ENCODE data around the gene SNPH. TPM values are rescaled to one million over a fixed set of nuclear protein-coding genes. Genes with fewer than 3 reads are reported as not detected.

The SNPH gene
- total RNA-seq, 1 donor from 2014 or later: 0.43 TPM

DNA sequence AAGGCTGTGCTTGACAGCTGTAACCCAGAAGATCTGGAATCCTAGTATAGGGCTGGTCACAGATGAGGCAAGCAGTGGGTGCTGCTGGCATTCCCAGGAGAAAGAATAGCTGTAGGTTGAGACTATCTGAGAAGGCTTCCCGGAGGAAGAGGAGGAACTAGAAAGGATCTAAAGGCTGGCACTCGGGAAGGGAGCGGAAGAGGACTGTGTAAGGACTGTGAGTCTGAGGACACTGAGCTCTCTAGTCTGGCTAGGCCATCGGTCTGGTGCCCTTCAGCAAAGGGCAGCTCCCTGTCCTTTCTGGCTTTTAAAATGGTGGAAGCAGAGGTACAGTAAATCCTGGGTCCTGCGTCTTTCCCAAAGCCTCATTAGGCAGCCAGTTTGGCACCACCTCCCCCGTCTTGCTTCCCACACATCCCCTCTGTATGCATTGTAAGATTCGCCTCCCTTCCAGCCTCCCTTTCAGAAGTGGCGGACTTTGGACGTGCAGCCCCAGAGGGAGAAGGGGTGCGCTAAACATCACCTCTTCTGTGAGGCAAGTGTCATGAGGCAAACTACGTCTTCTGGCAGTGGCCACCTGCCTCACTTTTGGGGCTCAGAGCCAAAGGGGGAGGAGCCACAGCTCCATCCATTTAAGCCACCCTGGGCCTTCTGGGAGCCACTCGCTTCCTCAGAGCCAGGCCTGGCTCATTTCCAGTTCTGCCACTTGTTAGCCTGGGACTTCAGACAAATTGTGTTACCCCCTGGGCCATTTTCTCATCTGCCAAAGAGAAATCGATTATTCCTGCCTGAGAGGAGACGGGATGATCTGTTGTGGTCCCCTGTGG, 8.6 kb downstream of the SNPH start:
- Histone ChIP-seq H3K36me3 (no peaks in the 10 kb centered on the region), H3K9ac (no peak overlapping the region), H3K4me3 (no peak overlapping the region), H3K27ac (no peak overlapping the region), H3K4me1 (no peaks in the 10 kb centered on the region), H4K20me1 (ENCODE audit: low read depth) (no peaks in the 10 kb centered on the region), H3K4me2 (no peak overlapping the region), H3K9me3 (ENCODE audit: low read depth) (no peaks in the 10 kb centered on the region), H3K79me2 (ENCODE audit: low read depth) (no peaks in the 10 kb centered on the region), H2AFZ (replicated peaks) (no peak overlapping the region), H3F3A (ENCODE audit: low read depth) (no peaks in the 10 kb centered on the region), H3K27me3 (no peaks in the 10 kb centered on the region)
- H3K4me3 Mint-ChIP-seq: no peak overlapping the region
- H3K27me3 Mint-ChIP-seq (ENCODE audit: insufficient read depth, low read depth): no peaks in the 10 kb centered on the region
- TF ChIP-seq, protein P1, sequence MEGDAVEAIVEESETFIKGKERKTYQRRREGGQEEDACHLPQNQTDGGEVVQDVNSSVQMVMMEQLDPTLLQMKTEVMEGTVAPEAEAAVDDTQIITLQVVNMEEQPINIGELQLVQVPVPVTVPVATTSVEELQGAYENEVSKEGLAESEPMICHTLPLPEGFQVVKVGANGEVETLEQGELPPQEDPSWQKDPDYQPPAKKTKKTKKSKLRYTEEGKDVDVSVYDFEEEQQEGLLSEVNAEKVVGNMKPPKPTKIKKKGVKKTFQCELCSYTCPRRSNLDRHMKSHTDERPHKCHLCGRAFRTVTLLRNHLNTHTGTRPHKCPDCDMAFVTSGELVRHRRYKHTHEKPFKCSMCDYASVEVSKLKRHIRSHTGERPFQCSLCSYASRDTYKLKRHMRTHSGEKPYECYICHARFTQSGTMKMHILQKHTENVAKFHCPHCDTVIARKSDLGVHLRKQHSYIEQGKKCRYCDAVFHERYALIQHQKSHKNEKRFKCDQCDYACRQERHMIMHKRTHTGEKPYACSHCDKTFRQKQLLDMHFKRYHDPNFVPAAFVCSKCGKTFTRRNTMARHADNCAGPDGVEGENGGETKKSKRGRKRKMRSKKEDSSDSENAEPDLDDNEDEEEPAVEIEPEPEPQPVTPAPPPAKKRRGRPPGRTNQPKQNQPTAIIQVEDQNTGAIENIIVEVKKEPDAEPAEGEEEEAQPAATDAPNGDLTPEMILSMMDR (IDR thresholded peaks at IDR 0.05): no peak
- TF ChIP-seq EZH2phosphoT487 (IDR thresholded peaks at IDR 0.05) (no peak), EZH2 (IDR thresholded peaks at IDR 0.05) (no peak)
- DNase-seq (ENCODE audit: low spot score): no peak
- H3K27ac Mint-ChIP-seq: peak overlapping the region; percentile 35
- no peaks in the 10 kb centered on the region for H3K4me1 Mint-ChIP-seq
- no peaks in the 10 kb centered on the region for H3K9me3 Mint-ChIP-seq
- no peaks in the 10 kb centered on the region for H3K36me3 Mint-ChIP-seq

DNA sequence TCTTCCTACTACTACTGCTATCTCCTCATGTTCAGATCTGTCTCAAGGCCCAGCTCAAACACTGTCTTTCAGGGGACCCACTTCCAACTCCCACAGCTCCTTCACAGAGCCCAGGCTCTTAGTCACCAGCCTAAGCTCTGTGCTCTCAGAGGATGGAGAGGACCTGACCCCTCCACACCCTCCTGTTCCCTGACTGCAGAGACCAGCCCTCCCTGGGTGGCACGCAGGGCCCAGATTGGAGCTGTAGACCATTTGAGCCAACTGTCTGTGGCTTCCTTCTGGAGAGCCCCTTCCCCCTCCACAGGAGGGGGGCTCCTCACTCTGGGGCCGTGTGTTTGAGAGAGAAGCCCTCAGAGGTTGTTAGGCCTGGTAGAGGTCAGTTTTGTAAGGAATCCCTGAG, 9.8 kb downstream of the SNPH start:
- Histone ChIP-seq H3K9ac (no peak overlapping the region), H3K27ac (no peak overlapping the region), H3K36me3 (no peaks in the 10 kb centered on the region), H3K4me2 (no peak overlapping the region), H3K9me3 (ENCODE audit: low read depth) (no peaks in the 10 kb centered on the region), H3K79me2 (ENCODE audit: low read depth) (no peaks in the 10 kb centered on the region), H2AFZ (replicated peaks) (no peak overlapping the region), H3F3A (ENCODE audit: low read depth) (no peaks in the 10 kb centered on the region), H3K4me3 (no peak overlapping the region), H3K27me3 (no peaks in the 10 kb centered on the region), H3K4me1 (no peaks in the 10 kb centered on the region), H4K20me1 (ENCODE audit: low read depth) (no peaks in the 10 kb centered on the region)
- Mint-ChIP-seq H3K4me3 (no peak overlapping the region), H3K36me3 (no peaks in the 10 kb centered on the region), H3K9me3 (no peaks in the 10 kb centered on the region), H3K27ac (no peak overlapping the region), H3K27me3 (ENCODE audit: insufficient read depth, low read depth) (no peaks in the 10 kb centered on the region), H3K4me1 (no peaks in the 10 kb centered on the region)
- no peak for TF ChIP-seq EZH2 (IDR thresholded peaks at IDR 0.05)
- TF ChIP-seq, protein P1 (IDR thresholded peaks at IDR 0.05): no peak
- DNase-seq (ENCODE audit: low spot score): no peak

DNA sequence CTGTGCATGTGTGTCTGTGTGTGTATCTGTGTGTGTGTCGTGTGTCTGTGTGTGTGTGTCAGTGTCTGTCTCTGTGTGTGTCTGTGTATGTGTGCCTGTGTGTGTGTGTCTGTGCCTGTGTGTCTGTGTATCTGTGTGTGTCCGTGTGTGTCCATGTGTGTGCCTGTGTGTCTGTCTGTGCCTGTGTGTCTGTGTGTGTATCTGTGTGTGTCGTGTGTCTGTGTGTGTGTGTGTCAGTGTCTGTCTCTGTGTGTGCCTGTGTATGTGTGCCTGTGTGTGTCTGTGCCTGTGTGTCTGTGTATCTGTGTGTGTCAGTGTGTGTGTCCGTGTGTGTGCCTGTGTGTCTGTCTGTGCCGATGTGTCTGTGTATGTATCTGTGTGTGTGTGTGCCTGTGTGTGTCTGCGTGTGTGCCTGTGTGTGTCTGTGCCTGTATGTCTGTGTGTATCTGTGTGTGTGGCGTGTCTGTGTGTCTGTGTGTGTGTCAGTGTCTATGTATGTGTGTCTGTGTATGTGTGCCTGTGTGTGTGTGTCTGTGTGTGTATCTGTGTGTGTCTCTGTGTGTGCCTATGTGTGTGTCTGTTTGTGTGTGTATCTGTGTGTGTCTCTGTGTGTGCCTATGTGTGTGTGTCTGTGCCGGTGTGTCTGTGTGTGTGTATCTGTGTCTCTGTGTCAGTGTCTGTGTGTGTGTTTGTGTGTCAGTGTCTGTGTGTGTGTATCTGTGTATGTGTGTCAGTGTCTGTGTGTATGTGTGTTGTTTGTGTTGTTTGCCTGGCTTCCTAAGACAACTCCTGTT, 11.6 kb downstream of the SNPH start:
- no peaks in the 10 kb centered on the region for H3K27me3 ChIP-seq

More for the DNA sequence above, 11.6 kb downstream of the SNPH start:
- Histone ChIP-seq H2AFZ (replicated peaks) (no peak overlapping the region), H3K36me3 (no peaks in the 10 kb centered on the region), H3K4me1 (peaks cover 2% of the 10 kb centered on the region), H3F3A (ENCODE audit: low read depth) (no peaks in the 10 kb centered on the region), H3K4me3 (no peak overlapping the region), H3K27ac (no peak overlapping the region), H4K20me1 (ENCODE audit: low read depth) (no peaks in the 10 kb centered on the region), H3K4me2 (no peak overlapping the region), H3K9me3 (ENCODE audit: low read depth) (no peaks in the 10 kb centered on the region), H3K79me2 (ENCODE audit: low read depth) (no peaks in the 10 kb centered on the region), H3K9ac (no peak overlapping the region)
- H3K27me3 Mint-ChIP-seq (ENCODE audit: insufficient read depth, low read depth): no peaks in the 10 kb centered on the region
- no peaks in the 10 kb centered on the region for H3K4me1 Mint-ChIP-seq
- TF ChIP-seq, protein P1 (IDR thresholded peaks at IDR 0.05): no peak
- TF ChIP-seq EZH2phosphoT487 (IDR thresholded peaks at IDR 0.05) (no peak), EZH2 (IDR thresholded peaks at IDR 0.05) (no peak)
- no peak overlapping the region for H3K27ac Mint-ChIP-seq
- no peak for DNase-seq (ENCODE audit: low spot score)
- no peaks in the 10 kb centered on the region for H3K9me3 Mint-ChIP-seq
- no peak overlapping the region for H3K4me3 Mint-ChIP-seq
- no peaks in the 10 kb centered on the region for H3K36me3 Mint-ChIP-seq

Data from neural progenitor cell (in vitro differentiated cells).